GM18861 (cell line): ENCODE measurements around the gene ACSS1.

Experiments used
- ATAC-seq: cut with Tn5 transposase; IDR thresholded peaks from one replicate; pipeline ENCODE4 v1.9.1; 2021; ENCODE audit not compliant: unreplicated experiment

ACSS1 gene

GRCh38 chr20:25079171-25079570 lies 21.2 kb upstream of the ACSS1 start:
- ATAC-seq, result no peak

DNA sequence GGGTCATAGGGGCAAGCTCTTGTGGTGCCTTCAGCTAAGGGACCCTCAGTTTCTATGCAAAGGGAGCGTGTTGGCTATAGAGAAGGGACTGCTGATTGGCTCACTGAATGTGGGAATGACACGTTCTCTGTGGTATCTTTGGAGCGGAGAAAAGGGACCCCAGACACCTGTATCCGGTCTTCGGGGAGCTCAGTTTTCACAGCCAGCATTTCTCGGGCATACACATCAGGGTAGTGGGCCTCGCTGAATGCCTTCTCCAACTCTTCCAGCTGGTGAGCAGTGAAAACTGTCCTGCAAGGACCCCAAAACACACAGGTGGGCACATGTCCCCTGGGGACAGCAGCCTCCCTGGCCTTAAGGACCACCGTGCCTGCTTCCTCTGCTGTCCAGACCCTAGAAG lies 20.7 kb upstream of the ACSS1 start:
- no peak for ATAC-seq

DNA sequence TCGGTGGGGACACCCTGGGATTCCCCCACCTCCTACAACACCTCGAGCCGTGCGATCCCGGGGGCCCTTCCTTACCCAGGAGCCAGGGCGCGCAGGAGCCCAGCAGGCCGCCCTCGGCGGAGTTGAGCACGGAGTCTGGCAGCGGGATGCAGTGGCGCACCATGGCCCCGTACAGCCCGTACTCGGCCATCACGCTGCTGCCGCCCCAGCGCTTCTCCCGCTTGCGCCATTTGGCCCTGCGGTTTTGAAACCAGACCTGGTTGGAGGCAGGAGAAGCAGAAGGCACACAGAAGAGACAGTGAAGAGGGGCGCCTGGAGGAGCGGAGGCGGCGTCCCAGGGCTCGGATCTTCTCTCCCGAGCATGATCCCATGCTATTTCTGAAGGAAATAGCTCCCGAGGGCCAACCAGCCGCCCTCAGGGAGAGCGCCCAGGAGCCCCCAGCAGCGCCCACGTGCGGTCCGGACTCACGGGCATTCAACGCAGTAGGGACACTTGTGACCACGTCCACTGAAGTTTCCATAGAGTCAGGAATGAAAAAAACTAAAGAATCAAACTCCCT lies 19.8 kb upstream of the ACSS1 start:
- no peak for ATAC-seq

GRCh38 chr20:25076731-25077609 lies 19.0 kb upstream of the ACSS1 start:
- no peak for ATAC-seq

GRCh38 chr20:25076201-25076600 lies 18.3 kb upstream of the ACSS1 start:
- no peak for ATAC-seq

DNA sequence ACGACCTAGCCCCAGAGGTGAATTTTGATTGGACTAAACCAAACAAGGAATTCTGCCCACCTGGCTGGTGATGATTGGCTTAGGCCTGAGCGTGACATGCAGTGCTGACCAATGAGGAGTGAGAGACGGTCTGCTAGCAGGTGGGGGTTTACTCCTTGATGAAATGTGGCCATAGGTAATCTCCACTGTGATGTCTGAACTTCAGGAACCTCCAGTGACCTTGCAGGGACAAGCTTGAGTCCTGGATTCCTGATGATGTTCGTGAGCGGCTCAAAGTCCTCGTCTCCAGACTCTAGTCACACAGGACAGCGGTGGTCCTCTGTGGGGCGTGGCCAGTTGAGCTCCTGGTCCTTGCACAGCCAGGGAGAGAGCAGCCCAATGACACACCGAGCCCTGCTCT lies 15.6 kb upstream of the ACSS1 start:
- no peak for ATAC-seq

DNA sequence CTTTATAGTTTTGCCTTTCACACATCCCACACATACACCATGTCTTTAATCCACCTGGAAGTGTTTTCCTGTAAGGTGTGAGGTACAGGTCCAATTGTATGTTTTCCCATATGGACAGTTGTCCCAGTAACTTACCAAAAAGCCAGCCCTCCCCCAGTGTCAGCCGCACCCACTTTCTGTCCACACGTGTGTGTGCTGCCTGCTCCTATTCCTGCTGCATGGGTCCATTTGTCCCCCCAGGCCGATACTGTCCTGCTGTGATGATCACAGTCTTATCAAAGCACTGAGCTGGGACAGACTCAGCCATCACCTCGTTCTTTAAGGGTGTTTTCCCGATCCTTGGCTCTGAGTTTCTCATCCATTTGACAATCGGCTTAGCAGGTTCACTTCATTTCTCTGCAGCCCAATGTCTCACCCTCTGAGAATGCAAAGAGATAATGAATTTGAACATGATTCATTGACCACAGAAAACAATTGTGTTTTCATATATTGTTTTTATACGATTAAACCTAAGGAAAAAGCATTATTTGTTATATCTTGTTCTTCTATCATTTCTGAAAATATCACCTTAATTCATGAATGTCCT lies 14.4 kb upstream of the ACSS1 start:
- no peak for ATAC-seq

DNA sequence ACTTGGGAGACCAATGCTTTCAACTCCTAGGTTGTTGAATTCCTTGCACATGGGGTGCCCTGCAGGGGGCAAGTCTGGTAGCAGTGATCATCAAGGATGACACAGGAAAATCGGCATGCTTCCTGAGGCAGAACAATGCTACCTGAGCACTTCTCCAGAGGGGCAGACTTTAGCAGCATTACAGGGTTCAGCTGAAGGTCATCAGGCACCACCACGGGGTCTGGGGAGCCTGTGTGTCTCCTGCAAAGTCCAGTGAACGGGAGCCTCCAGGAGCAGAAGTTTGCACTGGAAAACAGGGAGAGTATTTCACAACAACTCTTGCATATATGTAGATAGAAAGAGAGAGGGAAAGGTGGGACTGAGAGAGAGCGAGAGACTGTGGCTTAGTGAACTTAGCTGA lies 13.8 kb upstream of the ACSS1 start:
- no peak for ATAC-seq

GRCh38 chr20:25070821-25071473 lies 13.0 kb upstream of the ACSS1 start:
- ATAC-seq, result no peak

GRCh38 chr20:25067102-25067987 lies 9.4 kb upstream of the ACSS1 start:
- ATAC-seq, result no peak

DNA sequence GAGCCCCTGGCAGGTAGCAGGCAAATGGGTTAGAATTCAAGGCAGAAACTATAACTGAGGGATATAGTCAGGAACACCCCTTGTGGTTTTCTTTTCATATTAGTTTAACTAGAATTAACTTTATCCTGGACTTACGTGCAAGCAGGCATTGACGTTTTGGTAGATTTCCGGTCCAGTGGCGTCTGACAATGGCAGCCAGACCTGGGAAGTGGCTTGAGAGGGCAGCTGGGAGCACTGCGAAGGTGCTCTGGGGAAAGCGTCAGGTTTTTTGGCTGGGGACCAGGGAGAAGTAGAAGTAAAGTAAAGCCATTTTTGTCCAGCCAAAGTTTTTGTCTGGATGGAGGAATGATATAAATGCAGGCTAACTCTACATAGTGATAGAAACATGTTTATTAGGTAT lies 8.4 kb upstream of the ACSS1 start:
- no peak for ATAC-seq

DNA sequence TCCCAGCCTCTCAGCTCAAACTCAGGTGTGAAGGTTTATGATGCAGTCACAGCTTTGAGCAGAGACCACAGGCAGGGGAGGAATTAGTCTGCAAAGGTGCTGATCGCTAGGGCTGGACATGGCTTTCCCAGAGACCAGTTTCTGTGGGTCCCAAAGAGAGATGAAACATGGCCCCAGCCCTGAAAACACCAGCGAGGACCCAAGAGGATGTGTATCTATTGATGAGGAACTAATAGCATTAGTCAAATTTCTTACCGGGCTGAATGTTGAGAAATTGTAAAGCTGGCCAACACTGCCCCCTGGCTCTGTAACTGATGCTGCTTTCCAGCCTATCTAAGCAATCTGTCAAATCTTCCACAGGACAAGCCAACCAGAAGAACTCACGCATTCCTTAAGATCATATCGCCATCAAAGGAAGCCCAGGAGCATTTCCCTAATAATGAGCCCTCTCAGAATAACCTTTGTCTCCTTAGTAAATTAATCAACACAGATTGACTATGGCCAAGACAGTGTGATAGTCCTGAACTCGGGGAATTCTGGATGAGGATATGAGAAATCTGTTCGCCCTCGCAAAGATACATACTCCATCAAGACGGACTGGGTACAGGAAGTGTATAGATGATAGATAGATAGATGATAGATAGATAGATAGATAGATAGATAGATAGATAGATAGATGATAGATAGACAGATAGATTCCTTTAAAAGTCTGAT lies 7.8 kb upstream of the ACSS1 start:
- ATAC-seq, result no peak

GRCh38 chr20:25065072-25065624 lies 7.2 kb upstream of the ACSS1 start:
- no peak for ATAC-seq

DNA sequence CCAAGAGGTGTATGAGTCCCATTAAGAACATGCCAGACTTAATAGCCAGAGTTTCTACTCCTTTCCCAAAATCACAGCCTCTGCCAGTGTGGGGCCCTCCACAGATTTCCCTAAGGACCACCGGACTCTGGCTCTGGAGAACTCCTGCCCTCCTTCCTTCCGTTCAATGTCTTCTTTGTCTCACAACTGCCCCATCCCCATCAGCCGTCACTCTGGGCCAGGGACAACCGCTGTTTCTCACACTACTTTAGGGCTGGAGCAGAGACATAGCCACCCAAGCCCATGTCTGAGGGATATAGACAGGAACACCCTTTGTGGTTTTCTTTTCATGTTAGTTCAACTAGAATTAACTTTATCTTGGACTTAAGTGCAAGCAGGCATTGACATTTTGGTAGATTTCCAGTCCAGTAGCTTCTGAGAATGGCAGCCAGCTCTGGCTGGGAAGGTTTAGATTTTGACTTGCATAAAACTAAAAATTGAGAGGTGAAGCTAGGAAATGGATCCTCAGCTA lies 6.7 kb upstream of the ACSS1 start:
- no peak for ATAC-seq

DNA sequence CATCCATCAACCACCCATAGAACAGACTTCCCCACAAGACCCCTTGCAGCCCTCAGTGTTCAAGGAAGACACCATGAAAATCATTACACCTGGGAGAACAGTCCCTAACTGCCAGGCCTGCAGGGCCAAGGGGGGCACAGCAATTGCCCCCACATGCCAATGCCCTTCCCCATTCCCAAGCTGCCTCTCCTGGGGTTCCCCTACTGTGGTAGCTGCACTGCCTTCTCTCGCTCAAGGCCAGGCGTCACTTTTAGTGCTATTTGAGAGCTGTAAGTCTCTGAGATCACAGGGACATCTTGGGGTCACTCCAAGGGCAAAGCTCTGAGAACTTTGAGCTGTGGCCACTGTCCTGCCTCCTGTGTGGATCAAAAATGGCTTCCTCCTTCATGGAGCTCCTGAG lies 6.0 kb upstream of the ACSS1 start:
- no peak for ATAC-seq

DNA sequence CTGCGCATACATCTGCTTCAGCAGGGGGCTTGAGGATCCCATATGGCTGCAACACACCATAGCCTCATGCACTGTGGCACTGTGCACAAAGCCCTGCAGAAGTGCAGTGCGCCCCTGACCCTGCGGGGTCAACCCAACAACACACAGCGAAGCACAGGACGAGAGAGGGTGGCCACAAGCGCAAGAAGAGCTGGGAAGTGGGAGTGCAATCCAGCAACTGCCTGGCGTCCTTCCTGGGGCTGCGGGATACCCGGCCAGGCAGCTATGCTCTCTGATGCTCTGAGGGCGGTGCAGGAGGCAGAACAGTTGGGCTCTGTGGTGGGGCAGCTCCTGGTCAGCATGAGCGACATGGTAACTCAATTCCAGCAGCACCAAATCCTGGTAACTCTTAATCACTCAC lies 5.6 kb upstream of the ACSS1 start:
- no peak for ATAC-seq

- ATAC-seq, result no peak
Measured at GRCh38 chr20:25062841-25063240, 4.9 kb upstream of the ACSS1 start.

- ATAC-seq, result no peak
Measured at GRCh38 chr20:25061821-25062530, 4.0 kb upstream of the ACSS1 start.
